ENCODE measurements around the gene ITCH.
"Not testable (repeated sequence)": the region's sequence is repeated elsewhere in the genome, so short reads cannot be mapped to it uniquely, and the experiment has no call there.

Gene ITCH

DNA sequence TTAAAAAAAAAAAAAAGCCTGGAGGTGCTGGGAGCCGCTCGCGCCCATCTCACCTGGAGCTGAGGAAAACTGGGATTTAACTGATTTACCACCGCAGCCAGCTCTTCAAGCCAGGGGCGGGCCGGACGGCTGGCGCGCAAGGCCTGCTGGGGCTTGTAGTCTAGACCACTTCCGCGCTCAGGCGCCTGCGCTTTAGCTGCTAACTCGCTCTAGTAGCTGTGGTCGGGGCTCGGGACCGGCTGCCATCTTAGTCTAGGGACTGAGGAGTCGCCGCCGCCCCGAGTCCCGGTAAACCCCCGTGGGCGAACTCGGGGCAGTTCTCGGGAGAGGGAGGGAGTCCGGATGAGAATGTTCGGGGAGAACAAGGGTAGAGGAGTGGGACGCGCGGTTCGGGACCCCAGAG, at the start of gene ITCH:
TSS of gene ITCH (plus strand) at position 212 of the 403 bp plus-strand sequence. CDS start 30,539 bp downstream, outside the sequence.
- DNase-seq (ENCODE audit: low read depth): peak; percentile 84

DNA sequence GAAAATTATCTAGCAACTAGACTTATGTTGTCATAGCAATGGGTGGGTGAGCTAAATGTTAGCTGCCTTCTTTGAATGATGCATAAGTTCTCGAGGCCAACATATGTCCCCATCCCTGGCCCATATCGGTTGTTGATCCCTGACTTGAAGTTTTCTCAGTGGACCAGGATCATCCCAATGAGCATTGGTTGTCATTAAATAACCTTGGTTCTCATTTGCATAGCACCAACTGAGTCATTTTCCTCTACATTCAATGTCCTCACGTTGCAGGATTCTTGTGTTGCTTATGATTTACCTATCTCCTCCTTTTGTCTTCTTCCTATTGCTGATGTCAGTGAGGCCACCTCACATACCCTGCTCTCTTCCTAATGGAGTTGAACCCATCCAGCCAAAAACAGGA, 47.8 kb upstream of the ITCH start:
- DNase-seq (ENCODE audit: low read depth): no peak

DNA sequence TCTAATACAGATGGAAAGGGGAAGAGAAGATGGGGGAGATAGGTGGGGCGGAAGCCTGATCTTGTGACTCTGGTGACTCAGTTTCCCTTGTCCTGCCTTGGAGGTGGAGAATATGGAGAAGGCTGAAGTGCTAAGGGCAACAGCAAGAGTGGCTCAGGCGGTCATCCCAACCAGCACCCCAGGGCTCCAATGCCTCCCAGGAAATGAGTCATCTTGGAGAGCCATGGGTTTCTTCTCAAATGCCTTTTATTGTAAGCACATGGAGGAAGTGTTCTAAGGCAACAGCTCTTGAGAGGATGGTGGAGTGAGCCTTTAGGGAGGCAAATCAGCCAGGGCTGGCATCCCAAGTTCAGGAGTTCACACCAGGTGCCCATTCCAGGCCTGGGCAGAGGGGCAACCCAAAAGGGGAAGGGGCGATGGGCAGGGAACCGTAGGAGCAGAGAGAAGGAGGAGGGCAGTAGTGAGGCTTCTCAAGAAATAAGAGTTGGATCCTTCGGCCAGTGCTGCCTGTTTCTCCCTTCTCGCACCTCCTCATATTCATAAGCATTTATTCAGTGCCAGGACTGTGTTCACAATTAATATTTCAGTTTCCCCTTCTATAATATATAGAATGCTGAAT, 46.8 kb upstream of the ITCH start:
- no peak for DNase-seq (ENCODE audit: low read depth)

DNA sequence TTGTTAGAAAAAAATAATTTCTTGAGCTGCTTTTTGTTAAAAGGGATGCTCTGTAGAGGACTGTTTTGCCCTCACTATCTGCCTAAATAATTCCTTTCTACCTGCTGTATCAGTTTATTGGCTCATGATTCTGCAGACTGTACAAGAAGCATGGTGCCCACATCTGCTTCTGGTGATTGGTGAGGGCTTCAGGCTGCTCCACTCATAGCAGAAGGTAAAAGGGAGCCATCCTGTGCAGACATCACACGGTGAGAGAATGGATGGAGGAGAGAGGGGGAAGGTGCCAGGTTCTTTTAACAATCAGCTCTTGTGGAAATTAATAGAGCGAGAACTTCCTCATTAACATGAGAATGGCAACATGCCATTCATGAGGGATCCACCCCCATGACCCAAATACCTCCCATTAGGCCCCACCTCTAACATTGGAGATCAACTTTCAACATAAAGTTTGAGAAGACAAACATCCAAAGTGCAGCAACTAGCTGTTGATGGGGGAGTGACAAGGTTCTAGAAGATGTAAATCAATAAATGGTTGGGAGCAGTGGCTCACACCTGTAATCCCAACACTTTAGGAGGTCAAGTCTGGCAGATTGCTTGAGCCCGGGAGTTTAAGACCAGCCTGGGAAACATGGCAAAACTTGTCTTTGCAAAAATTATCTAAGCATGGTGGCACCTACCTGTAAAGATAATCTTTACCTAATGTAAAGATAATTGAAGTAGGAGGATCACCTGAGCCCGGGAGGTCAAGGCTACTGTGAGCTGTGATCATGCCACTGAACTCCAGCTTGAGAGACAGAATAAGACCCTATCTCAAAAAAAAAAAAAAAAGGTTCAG, 44.2 kb upstream of the ITCH start:
- no peak for DNase-seq (ENCODE audit: low read depth)

DNA sequence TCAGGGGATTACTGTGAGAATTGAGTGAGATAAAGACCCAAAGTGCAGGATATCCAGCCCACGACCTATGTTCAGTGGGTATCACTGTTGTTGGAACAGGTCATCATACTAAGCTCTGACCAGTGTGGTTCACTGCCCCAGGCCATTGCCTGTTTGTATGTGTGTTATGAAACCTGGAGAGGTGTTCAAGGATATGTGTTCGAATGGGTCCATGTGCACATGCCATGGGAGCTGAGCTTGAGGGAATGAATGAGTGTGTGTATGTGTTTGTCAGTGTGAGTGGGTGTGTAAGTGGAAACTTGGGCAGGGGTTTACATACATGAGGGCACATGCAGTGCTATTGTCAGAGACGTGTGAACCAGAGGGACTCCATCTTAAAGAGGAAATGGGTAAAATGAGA, 42.2 kb upstream of the ITCH start:
- DNase-seq (ENCODE audit: low read depth): no peak

DNA sequence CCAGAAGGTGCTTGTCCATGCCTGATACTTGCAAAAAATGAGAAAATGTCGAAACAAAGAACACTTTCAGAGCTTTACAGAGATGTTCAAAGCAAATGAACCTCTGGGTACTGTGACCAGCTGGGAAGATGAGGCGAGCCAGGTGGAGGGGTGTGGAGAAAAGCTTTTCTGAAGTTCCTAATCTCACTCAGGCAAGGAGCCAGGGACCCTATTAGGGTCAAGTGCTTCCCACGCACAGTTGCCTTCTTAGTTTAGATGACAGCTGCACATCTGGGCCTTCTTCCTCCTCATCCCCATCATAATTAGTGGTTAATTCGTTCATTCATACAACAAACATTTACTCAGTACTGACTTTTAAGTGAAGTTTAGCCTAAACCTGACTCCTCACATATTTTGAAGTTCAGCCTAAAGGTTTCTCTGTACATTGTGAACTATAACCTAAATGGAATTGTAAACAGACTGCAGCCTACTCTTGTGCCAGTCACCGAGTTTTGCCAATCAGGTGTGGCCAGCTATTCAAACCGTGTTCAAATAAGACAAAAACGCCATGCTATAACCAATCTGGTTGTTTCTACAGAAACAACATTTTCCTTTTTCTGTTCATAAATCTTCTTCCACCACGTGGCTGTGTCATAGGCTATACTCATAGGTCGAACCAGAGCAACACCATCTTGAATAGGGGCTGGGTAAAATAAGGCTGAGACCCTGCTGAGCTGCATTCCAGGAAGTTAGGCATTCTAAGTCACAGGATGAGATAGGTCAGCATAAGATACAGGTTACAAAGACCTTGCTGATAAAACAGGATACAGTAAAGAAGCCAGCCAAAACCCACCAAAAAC, 40.6 kb upstream of the ITCH start:
- no peak for DNase-seq (ENCODE audit: low read depth)

DNA sequence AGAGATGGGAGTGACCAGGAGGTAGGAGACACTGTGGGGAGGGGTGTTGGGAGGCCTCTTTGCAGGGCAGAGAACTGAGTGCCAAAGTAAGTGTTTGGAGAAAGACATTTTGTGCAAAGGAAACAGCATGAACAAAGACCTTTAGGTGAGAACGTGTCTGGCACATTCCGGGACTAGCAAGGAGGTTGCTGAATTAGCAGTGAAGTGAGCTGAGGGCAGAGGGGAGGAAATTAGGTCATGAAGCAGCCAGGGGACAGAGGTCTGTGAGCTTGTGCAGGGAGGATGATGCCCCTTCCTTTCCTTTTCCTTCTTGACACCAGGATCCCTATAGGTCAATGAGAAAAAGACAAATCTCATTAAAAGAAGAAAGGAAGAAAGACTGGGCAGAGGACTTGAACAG, 38.5 kb upstream of the ITCH start:
- no peak for DNase-seq (ENCODE audit: low read depth)

DNA sequence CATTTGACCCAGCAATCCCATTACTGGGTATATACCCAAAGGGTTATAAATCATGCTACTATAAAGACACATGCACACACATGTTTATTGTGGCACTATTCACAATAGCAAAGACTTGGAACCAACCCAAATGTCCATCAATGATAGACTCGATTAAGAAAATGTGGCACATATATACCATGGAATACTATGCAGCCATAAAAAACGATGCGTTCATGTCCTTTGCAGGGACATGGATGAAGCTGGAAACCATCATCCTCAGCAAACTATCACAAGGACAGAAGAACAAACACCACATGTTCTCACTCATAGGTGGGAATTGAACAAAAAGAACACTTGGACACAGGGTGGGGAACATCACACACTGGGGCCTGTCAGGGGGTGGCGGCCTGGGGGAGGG, 34.9 kb upstream of the ITCH start:
- not testable (repeated sequence) for DNase-seq (ENCODE audit: low read depth)

DNA sequence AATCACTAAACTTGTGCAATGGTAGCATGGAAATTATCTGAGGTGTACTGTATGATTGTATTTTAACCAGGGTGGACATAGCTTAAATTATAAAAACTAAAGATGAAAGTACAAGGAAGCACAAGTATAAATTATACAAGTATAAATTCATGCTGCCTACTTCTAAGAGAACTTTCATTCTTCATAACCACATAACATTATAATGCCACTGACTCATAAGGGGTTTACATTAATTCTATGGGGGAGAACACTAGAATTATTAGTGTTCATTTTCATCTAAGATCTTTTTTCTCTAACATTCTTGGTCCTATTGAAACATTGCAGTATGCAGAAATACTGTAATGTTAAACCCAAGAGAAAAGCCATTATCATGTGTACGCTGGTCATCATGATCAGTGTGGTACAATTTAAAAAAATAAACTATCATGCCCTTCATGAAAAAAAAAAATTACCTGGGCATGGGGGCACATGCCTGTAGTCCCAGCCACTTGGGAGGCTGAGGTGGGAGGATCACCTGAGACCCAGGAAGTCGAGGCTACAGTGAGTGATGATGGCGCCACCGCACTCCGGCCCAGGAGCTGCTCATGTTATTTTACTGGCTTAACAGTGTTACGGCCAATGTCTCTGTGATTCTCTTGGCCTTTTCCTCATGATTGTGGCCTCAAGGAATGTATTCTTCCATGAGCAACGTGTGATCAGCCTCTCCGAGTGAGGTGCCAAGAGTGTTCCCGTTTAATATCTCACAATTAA, 34.0 kb upstream of the ITCH start:
- DNase-seq (ENCODE audit: low read depth): no peak

DNA sequence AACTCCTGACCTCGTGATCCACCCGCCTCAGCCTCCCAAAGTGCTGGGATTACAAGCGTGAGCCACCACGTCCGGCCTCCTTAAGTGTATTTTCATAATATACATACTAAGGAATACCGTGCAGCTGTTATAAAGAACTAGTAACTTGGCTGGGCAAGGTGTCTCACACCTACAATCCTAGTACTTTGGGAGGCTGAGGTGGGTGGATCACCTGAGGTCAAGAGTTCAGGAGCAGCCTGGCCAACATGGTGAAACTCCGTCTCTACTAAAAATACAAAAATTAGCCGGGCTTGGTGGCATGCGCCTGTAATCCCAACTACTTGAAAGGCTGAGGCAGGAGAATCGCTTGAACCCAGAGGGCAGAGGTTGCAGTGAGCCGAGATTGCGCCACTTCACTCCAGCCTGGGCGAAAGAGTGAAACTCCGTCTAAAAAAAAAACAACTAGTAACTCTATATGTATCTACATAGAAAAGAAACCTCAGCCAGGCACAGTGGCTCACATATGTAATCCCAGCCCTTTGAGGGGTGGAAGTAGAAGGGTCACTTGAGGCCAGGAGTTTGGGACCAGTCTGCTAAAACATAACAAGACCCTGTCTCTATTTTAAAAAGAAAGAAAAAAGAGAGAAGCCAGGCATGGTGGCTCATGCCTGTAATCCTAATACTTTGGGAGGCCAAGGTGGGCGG, 32.1 kb upstream of the ITCH start:
- DNase-seq (ENCODE audit: low read depth): not testable (repeated sequence)

DNA sequence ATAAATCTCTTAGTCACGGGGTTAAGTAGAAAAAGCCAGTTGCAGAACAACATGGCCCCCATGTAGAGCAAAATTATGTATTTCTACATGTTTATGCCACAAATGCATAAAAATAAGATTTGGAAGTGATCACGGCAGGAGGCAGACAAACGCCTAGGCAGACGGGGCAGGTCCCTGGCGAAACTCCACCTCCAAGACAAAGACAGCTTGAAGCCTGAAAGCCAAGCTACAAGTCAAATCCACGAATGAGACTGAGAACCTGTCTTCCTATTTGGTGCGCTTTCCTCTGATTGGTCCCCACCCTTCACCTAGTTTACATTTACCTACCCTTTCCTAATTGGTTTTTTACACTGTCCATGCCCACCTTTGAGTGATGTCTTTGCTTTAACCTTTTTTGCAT, 31.2 kb upstream of the ITCH start:
- no peak for DNase-seq (ENCODE audit: low read depth)

DNA sequence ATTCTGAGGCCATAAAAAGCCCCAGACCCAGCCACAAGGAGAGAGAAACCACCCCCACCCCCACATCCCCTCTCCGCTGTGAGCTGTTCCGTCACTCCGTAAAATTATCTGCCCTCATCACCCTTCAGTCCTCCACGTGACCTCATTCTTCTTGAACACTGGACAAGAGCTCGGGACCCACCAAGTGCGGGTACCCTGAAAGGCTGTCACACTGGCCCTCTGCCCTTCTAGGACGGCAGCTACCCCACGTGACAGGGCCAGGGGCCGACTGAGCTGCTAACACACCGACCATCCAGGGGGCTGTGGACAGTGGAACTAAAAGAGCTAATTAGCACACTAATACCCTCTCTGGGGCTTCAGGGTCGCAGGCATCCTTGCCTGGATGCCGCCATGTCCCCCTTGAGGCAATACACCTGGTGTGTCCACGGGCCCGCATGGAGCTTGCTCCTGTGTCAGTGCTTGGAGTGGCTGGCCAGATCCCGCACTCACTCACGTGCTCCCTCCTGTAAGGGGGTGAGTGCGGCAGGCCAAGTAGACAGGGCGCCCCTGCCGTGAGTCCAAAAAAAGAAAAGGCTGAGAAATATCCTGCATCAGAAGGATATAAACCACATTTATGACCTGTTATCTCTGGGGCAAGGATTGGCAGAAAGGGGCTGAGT, 30.7 kb upstream of the ITCH start:
- no peak for DNase-seq (ENCODE audit: low read depth)

DNA sequence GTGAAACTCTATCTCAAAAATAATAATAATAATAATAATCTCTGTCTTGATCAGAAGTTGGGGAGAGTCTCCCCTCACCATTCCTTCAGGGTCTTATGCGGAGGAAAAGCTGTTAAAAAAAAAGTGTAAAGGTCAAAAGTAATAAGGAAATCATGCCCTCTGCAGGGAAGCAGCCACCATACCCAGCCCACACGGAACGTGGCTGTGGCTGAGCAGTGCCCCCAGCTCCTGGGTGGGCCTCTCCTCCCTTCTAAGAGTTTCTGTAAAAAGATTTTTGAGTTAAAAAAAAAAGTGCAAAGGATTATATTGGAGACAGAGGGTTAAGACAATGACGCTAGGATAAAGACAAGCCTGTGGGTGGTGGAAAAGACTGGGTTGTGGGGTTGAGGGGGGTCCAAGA, 29.3 kb upstream of the ITCH start:
- no peak for DNase-seq (ENCODE audit: low read depth)

DNA sequence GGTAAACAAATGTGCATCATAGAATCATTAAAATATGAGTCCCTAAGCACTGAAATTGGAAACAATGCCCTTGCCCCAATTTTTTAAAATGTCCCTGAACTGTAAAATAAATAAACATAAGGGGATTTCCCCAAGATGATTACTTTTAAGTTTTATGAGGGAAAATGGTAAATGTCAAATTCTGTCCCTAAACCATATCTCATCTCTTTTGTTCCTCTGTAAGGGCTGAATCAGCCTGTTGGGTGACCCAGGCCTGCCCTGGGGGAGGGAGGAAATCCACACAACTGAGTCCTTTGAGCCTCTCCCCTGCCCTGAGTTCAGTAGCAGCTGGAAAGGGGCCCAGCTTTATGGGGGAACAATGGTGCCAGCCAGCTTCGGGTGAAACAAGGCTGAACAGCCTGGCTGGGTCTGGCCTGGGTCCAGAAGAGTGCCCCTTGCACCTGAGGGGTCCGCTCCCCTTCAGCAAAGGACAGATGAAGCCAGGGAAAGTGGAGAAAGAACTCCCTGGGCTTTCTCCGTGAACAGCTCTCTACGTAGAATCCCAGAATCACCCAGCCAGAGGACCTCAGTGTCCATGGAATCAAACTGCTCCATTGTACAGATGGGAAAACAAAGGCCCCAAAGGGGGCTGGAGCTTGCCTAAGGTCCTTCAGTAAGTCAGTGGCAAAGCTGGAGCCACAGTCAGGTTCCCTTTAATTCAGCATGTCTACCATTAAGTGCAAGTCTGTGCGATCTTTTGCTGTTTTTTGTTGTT, 28.2 kb upstream of the ITCH start:
- no peak for DNase-seq (ENCODE audit: low read depth)

DNA sequence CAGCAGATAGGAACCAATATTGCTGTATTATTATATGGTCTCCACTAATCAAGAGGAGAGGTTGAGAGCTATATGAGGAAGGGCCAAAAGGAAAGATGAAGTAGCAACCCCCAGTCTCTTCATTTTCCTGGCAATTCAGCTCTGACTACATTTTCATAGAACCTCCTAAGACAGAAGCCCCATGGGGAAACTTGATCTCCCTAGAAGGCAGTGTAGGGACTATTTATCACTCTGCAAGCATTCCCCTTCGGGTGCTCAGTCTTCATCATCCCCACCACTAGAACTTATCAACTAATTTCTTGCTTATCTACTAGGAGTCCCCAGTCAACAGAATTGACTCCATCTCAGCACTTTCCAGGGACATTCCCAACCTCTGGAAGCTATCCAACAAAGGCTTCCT, 25.5 kb upstream of the ITCH start:
- no peak for DNase-seq (ENCODE audit: low read depth)

DNA sequence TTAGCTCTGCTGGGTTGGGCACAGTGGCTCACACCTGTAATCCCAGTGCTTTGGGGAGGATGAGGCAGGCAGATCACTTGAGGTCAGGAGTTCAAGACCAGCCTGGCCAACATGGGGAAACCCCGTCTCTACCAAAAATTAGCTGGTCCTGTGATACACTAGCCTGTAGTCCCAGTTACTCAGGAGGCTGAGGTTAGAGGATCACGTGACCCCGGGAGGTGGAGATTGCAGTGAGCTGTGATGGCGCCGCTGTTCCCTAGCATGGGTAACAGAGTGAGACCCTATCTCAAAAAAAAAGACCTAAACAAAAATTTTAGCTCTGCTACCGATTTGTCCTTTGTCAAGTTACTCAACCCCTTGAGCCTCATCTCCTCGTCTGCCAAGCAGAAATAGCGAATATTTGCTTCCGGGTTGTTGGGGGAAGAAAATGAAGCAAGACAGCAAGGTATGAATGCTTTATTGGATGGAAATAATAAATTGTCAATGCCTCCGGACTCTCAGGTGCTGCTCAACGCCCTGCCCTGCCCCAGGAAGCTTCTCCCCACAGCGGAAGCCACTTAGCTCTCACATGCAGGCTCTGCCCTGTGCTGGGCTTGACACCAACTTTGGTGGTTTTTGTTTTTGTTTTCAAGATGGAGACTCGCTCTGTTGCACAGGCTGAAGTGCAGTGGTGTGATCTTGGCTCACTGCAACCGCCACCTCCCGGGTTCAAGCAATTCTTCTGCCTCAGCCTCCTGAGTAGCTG, 24.9 kb upstream of the ITCH start:
- DNase-seq (ENCODE audit: low read depth): no peak

DNA sequence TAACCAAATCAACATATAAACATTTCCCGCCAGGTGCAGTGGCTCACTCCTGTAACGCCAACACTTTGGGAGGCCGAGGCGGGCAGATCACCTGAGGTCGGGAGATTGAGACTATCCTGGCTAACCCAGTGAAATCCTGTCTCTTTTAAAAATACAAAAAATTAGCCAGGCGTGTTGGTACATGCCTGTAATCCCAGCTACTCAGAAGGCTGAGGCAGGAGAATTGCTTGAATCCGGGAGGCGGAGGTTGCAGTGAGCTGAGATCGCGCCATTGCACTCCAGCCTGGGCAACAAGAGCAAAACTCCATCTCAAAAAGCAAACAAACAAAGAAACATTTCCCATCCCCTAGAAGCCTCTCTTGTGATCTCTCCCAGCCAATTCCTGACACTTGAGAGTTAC, 22.3 kb upstream of the ITCH start:
- not testable (repeated sequence) for DNase-seq (ENCODE audit: low read depth)

DNA sequence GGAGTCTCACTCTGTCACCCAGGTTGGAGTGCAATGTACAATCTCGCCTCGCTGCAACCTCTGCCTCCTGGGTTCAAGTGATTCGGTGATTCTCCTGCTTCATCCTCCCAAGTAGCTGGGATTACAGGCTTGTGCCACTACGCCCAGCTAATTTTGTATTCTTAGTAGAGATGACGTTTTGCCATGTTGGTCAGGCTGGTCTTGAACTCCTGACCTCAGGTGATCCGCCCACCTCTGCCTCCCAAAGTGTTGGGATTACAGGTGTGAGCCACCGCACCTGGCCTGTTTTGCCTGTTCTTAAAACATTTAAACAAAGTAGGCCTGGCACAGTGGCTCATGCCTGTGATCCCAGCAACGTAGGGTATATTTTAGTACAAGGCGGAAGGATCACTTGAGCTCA, 21.9 kb upstream of the ITCH start:
- DNase-seq (ENCODE audit: low read depth): not testable (repeated sequence)

DNA sequence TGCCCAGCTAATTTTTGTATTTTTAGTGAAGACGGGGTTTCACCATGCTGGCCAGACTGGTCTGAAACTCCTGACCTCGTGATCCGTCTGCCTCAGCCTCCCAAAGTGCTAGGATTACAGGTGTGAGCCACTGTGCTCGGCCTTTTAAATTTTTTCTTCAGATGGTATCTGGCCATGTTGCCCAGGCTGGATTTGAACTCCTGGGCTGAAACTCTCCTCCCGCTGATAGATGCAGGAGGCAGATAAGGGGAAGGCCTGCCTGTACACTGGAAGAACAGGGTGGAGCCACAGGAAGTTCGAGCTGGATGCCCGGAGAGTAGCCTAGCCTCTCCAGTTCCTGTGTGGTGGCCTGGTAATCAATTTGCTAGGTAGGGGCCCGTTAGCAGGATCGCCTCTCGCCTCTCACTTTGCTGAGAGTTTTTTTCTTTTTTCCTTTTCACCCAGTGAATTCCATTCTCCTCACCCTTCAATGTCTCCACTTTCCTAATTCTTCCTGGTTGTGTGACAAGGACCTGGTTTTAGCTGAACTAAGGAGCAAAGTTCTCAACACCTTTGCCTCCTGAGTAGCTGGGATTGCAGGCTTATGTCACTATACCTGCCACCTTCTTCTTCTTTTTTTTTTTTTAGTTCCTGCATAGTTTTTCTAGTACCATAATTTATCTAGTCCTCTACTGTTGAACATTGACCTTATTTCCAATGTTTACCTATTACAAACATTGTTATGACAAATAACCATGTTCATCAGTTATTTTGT, 19.4 kb upstream of the ITCH start:
- no peak for DNase-seq (ENCODE audit: low read depth)
